GM12801 (cell line): ENCODE results near the gene LYSMD4.

ENCODE experiments used
- TF ChIP-seq, protein P1 (sequence below): IDR thresholded peaks from one replicate; pipeline ENCODE4 v1.5.1; 2011; ENCODE audit warnings: control low read depth; ENCODE audit not compliant: insufficient read length; ENCODE audit errors: extremely low read depth

Gene LYSMD4

DNA sequence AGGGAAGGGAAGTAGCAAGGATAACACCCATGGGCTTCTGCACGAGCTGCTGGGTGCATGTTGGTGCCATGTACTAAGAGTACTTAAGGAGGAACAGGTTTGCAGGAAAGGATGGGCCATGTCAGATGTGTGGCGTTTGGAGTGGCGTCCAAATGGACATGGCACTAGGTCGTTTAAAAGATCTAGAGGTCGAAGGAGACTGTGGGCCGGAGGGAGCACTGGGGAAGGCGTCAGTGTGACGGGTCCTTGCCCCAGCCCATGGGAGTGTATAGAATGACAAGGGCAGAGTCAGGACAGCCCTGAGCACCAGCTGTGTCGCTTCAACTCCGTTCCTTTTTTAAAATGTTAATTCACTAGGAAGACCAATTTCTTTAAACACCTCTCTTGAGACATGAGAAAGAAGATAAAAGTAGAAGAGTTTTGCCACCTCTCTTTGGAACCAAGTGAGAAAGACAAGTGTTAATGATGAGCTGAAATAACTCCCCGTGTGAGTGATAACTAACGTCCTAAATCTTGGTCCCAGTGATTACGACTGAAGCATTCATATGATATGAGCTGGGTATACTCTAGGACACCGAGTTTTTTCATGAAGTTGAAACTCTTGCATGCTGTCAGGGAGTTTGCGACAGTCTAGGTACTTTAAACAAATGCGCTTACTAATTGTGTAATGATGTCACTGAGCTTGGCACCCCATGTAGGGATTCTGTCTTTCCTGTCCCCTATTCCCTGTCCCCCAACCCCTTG lies 23.8 kb downstream of the LYSMD4 start:
- TF ChIP-seq, protein P1, sequence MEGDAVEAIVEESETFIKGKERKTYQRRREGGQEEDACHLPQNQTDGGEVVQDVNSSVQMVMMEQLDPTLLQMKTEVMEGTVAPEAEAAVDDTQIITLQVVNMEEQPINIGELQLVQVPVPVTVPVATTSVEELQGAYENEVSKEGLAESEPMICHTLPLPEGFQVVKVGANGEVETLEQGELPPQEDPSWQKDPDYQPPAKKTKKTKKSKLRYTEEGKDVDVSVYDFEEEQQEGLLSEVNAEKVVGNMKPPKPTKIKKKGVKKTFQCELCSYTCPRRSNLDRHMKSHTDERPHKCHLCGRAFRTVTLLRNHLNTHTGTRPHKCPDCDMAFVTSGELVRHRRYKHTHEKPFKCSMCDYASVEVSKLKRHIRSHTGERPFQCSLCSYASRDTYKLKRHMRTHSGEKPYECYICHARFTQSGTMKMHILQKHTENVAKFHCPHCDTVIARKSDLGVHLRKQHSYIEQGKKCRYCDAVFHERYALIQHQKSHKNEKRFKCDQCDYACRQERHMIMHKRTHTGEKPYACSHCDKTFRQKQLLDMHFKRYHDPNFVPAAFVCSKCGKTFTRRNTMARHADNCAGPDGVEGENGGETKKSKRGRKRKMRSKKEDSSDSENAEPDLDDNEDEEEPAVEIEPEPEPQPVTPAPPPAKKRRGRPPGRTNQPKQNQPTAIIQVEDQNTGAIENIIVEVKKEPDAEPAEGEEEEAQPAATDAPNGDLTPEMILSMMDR = no peak

GRCh38 chr15:99708563-99708962 lies 24.7 kb downstream of the LYSMD4 start:
- TF ChIP-seq, protein P1 = no peak

- TF ChIP-seq, protein P1 = no peak
These were observed 25.6 kb downstream of the LYSMD4 start for GRCh38 chr15:99707473-99708270.

GRCh38 chr15:99706557-99707303 lies 26.5 kb downstream of the LYSMD4 start:
- TF ChIP-seq, protein P1 = no peak

GRCh38 chr15:99704444-99704838 lies 28.8 kb downstream of the LYSMD4 start:
- TF ChIP-seq, protein P1 = no peak

DNA sequence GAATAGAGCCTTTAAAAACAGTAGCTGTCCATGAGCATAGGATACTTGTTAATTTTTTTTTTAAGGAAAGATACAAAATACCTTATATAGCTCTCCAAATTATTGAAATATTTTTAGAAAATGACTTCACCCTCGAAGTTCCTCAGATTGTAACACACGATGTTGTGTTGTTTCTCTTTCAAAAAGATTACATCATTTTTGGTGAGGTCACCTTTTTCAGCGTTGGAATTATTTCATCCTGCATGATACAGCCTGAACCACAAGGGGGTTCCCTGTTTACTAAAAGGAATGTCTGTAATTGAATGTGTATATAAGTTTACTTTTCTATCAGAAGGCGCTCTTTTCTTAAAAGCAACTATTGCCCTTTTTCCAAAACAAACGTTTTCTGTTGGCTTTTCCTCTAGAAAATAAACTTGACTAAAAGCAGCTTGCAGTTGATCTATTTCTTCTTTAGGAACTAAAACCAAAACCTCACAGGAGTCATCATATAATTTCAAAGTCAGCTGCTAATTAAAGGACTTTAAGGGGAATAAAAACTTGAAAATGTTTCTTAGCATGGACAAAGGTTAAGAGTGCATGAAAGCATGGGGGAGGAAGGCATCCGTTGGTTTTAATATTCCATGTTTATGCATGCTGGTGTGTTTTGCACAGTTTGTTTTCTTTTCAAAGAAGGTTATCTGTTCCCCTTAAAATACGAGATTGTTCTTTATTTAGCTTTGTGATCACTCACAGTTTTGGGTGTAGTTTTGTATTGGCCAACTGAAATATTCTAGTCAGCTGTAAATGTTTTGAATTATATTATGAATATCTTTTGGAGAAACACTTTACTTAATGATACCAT lies 29.4 kb downstream of the LYSMD4 start:
- TF ChIP-seq, protein P1 = no peak
